Osteoblast (primary cell): ENCODE results near the gene AUTS2. TPM values are rescaled to one million over a fixed set of nuclear protein-coding genes. Genes with fewer than 3 reads are reported as not detected.

Experiments
- DNase-seq: peaks from one replicate; pipeline ENCODE4 v3.0.0; 2011; ENCODE audit warnings: low spot score, mixed read lengths; ENCODE audit not compliant: insufficient read length; ENCODE audit errors: missing footprints
- H2AFZ ChIP-seq: 2 replicates; pipeline ENCODE4 v1.6.0; 2011; ENCODE audit warnings: mild to moderate bottlenecking, low read length
- H3K27ac ChIP-seq: 2 replicates; pipeline ENCODE4 v1.5.1; 2011; ENCODE audit warnings: mild to moderate bottlenecking, low read depth, low read length, moderate library complexity
- H3K27me3 ChIP-seq: 2 replicates; pipeline ENCODE4 v1.6.0; 2012; ENCODE audit warnings: mild to moderate bottlenecking, control low read depth, inconsistent platforms, low read length, moderate library complexity; ENCODE audit not compliant: insufficient read depth
- H3K36me3 ChIP-seq: 2 replicates; pipeline ENCODE4 v1.5.1; 2011; ENCODE audit warnings: mild to moderate bottlenecking, low read length, control low read depth, moderate library complexity; ENCODE audit not compliant: insufficient read depth
- H3K4me1 ChIP-seq: 2 replicates; pipeline ENCODE4 v1.5.1; 2011; ENCODE audit warnings: mild to moderate bottlenecking, low read length, control low read depth, moderate library complexity; ENCODE audit not compliant: insufficient read depth
- H3K4me2 ChIP-seq: 2 replicates; pipeline ENCODE4 v1.6.0; 2011; ENCODE audit warnings: mild to moderate bottlenecking, low read length; ENCODE audit not compliant: insufficient read depth
- H3K4me3 ChIP-seq: fragments of 200-600 bp; sonication (generic); 3 replicates; pipeline ENCODE4 v1.5.1; 2012; ENCODE audit warnings: mild to moderate bottlenecking, low read length, inconsistent platforms; ENCODE audit not compliant: insufficient read depth
- H3K79me2 ChIP-seq: 2 replicates; pipeline ENCODE4 v1.6.0; 2012; ENCODE audit warnings: mild to moderate bottlenecking, low read length, control low read depth, inconsistent platforms; ENCODE audit not compliant: insufficient read depth
- H3K9me3 ChIP-seq: 2 replicates; pipeline ENCODE4 v1.5.1; 2011; ENCODE audit warnings: low read depth, low read length, control low read depth
- H4K20me1 ChIP-seq: 2 replicates; pipeline ENCODE4 v1.6.0; 2012; ENCODE audit warnings: mild to moderate bottlenecking, low read length, control low read depth; ENCODE audit not compliant: insufficient read depth
- total RNA-seq: library from RNA; depleted of rRNA; stranded (reverse); fragments of >200 nt; gene quantifications from 2 replicates; pipeline ENCODE4 v1.2.3, GENCODE V29; 2012
- TF ChIP-seq, protein P1 (sequence below): IDR thresholded peaks from 2 replicates; pipeline ENCODE4 v1.5.1; 2011; ENCODE audit warnings: mild to moderate bottlenecking, low read depth, low read length, moderate library complexity; ENCODE audit errors: extremely low read depth

The AUTS2 gene
- total RNA-seq, 1 donor, result 15.2 TPM

DNA sequence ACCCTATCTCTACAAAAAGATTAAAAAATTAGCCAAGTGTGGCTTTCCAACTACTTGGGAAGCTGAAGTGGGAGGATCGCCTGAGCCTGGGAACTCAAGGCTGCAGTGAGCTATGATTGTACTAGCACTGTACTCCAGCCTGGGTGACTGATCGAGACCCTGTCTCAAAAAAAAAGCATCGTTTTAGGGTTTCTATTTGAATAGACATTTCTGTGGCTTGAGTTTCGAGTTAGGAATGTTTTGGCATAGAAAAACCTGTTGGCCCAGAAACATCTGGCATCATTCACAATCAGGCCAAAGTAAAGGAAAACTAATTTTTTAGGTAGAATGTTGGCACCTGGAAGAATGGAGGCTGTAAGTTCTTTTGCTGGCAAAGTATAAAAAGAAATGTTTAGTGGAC lies 72.4 kb downstream of the AUTS2 start:
- peaks cover 6% of the 10 kb centered on the region for H4K20me1 ChIP-seq
- no peak overlapping the region for H3K4me3 ChIP-seq
- no peaks in the 10 kb centered on the region for H3K9me3 ChIP-seq
- TF ChIP-seq, protein P1, sequence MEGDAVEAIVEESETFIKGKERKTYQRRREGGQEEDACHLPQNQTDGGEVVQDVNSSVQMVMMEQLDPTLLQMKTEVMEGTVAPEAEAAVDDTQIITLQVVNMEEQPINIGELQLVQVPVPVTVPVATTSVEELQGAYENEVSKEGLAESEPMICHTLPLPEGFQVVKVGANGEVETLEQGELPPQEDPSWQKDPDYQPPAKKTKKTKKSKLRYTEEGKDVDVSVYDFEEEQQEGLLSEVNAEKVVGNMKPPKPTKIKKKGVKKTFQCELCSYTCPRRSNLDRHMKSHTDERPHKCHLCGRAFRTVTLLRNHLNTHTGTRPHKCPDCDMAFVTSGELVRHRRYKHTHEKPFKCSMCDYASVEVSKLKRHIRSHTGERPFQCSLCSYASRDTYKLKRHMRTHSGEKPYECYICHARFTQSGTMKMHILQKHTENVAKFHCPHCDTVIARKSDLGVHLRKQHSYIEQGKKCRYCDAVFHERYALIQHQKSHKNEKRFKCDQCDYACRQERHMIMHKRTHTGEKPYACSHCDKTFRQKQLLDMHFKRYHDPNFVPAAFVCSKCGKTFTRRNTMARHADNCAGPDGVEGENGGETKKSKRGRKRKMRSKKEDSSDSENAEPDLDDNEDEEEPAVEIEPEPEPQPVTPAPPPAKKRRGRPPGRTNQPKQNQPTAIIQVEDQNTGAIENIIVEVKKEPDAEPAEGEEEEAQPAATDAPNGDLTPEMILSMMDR, result no peak
- no peak overlapping the region for H2AFZ ChIP-seq
- H3K36me3 ChIP-seq, result no peaks in the 10 kb centered on the region
- H3K4me1 ChIP-seq, result peaks cover 8% of the 10 kb centered on the region
- no peak for DNase-seq
- H3K27me3 ChIP-seq, result no peaks in the 10 kb centered on the region
- H3K4me2 ChIP-seq, result no peak overlapping the region
- H3K27ac ChIP-seq, result no peak overlapping the region
- H3K79me2 ChIP-seq, result no peaks in the 10 kb centered on the region

DNA sequence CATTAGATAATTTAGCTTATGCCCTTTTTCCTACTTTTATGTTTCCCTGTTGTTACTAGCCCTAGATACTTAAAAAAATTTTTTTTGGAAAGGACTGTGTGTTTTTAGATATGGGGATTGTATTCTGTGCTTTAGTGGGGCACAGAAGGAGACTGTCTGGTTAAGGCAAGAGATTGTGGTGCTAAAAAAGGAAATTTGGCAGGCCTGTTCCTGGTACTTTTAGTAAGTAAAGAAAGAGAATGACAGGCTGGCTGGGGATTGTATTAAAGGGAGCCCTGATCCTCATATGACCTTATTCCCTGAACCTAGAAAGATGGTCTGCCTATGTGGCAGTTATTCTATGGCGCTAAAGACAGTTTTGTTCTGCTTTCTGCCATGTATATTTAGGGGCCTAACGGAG lies 74.8 kb downstream of the AUTS2 start:
- no peaks in the 10 kb centered on the region for H3K79me2 ChIP-seq
- TF ChIP-seq, protein P1, result no peak
- H3K4me1 ChIP-seq, result peaks cover 8% of the 10 kb centered on the region
- H3K36me3 ChIP-seq, result no peaks in the 10 kb centered on the region
- H3K9me3 ChIP-seq, result no peaks in the 10 kb centered on the region
- no peak for DNase-seq
- H3K4me2 ChIP-seq, result no peak overlapping the region
- H3K4me3 ChIP-seq, result no peak overlapping the region
- H3K27me3 ChIP-seq, result no peaks in the 10 kb centered on the region
- H4K20me1 ChIP-seq, result peaks cover 6% of the 10 kb centered on the region
- no peak overlapping the region for H3K27ac ChIP-seq
- H2AFZ ChIP-seq, result no peak overlapping the region

DNA sequence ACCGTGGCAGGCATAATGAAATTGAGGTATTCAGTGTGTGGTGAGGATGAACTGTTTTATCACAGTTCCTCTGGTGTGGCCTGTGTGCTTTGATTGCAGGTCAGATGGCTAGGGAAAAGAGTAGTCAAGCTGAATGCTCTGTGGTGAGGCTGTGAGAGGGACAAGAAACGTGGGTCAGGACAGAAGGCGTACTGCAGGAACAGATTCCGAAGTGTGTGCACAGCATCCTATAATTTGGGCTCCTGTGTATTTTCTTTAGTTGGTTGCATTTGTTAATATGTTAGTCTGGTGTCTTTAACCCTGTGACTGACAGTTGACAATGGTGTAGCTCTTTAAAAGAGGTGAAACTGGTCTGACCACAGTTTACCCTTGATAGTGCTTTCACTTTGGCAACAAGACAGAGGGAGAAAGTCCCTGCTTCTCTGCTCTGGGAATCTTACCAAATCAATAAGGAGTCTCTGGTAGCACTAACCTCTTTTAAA lies 76.5 kb downstream of the AUTS2 start:
- peaks cover 6% of the 10 kb centered on the region for H4K20me1 ChIP-seq
- no peaks in the 10 kb centered on the region for H3K79me2 ChIP-seq
- no peak overlapping the region for H3K4me3 ChIP-seq
- no peaks in the 10 kb centered on the region for H3K9me3 ChIP-seq
- H3K4me1 ChIP-seq, result peaks cover 8% of the 10 kb centered on the region
- no peak overlapping the region for H3K27ac ChIP-seq
- H3K36me3 ChIP-seq, result no peaks in the 10 kb centered on the region
- no peak overlapping the region for H3K4me2 ChIP-seq
- no peaks in the 10 kb centered on the region for H3K27me3 ChIP-seq
- H2AFZ ChIP-seq, result no peak overlapping the region
- DNase-seq, result no peak
- TF ChIP-seq, protein P1, result no peak

DNA sequence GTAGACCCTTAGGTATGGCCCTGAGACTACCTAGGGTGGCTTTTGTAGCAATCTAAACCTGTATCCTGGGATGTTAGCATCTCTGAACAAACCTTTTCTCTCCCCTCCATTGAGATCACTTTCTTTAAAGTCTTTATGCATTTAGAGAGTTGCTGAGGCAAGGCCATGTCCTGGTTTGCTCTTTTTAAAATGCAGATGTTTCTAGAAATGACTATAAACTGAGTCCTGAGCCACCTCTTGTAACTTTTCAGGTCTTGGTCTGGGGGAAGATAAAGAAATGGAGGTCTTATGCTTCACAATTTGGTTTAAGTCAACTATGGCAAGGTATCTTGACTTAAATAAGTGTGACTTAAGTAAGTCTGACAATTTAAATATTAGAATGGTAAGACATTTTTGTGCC lies 78.0 kb downstream of the AUTS2 start:
- H3K79me2 ChIP-seq, result no peaks in the 10 kb centered on the region
- H4K20me1 ChIP-seq, result peaks cover 3% of the 10 kb centered on the region
- no peak overlapping the region for H3K27ac ChIP-seq
- no peak for DNase-seq
- no peak overlapping the region for H3K4me3 ChIP-seq
- no peaks in the 10 kb centered on the region for H3K36me3 ChIP-seq
- no peak overlapping the region for H3K4me2 ChIP-seq
- no peaks in the 10 kb centered on the region for H3K27me3 ChIP-seq
- no peaks in the 10 kb centered on the region for H3K9me3 ChIP-seq
- TF ChIP-seq, protein P1, result no peak
- peaks cover 2% of the 10 kb centered on the region for H3K4me1 ChIP-seq
- no peak overlapping the region for H2AFZ ChIP-seq
